GM12891 (cell line): ENCODE data around the gene MS4A13.

Experiments used
- POLR2A ChIP-seq: IDR thresholded peaks from 2 replicates; pipeline ENCODE4 v1.6.1; 2011; ENCODE audit warnings: low read depth, low read length, control low read depth
- POLR2AphosphoS5 ChIP-seq: IDR thresholded peaks from 2 replicates; pipeline ENCODE4 v1.6.1; 2011; ENCODE audit warnings: low read depth, low read length, control low read depth
- SPI1 ChIP-seq: IDR thresholded peaks from 2 replicates; pipeline ENCODE4 v1.6.1; 2011; ENCODE audit warnings: low read depth, low read length, control low read depth
- TAF1 ChIP-seq: IDR thresholded peaks from 2 replicates; pipeline ENCODE4 v1.6.1; 2011; ENCODE audit warnings: low read depth, low read length, control low read depth

DNA sequence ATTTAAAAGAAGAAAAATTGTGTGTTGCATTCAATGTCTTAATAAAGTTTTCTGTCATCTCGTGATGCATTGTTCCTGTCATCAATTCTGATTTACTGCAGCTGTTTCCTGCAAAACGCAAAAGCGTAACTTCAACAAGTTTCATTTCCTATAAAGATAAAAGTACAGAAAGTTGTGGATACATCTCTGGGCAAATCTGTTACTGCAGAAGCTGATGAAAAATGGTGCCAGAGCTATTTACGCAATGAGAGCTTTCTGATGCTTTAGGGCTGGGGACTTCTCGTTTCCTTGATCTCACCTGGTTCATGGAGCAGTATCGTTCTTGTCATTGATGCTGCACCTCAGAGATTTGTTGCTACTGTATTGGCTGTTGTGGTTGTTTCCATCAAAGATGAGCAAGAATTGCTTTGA lies 38.2 kb upstream of the MS4A13 start:
- TF ChIP-seq POLR2A (no peak), TAF1 (no peak), SPI1 (peak; percentile 88), POLR2AphosphoS5 (no peak)
